Stimulated activated CD8-positive, alpha-beta memory T cell treated with anti-CD3 and anti-CD28 coated beads, Interleukin-7, amount 100 ng/mL, for 24 hours (primary cell): ENCODE measurements around the gene PRKAR2B.
"Not testable (repeated sequence)": the region's sequence is repeated elsewhere in the genome, so short reads cannot be mapped to it uniquely, and the experiment has no call there.

Source experiments
- DNase-seq: peaks from one replicate; pipeline ENCODE4 v3.0.0-alpha.2; 2020; ENCODE audit warnings: low read depth

PRKAR2B gene

DNA sequence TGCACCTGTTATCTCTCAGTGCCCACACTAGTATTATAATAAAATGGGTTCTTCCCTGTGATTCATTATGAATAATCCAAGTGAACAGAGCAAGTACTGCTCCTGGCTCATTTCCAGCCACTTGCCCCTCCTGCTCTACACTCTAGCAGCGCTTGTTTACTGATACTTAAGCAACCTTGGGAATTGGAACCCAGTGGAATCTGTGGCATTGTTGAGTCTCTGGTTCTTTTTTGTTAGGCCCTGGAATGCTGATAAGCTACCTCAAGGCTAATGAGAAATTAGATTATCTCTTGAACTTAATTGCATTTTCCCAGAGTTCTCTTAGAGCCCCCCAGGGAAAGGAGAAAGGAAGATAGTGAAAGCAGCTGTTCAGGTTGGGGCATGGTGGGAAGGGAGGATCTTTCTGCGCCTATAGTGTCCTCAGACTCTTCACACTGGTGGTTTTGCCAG, 34.0 kb downstream of the PRKAR2B start:
- DNase-seq, result no peak

DNA sequence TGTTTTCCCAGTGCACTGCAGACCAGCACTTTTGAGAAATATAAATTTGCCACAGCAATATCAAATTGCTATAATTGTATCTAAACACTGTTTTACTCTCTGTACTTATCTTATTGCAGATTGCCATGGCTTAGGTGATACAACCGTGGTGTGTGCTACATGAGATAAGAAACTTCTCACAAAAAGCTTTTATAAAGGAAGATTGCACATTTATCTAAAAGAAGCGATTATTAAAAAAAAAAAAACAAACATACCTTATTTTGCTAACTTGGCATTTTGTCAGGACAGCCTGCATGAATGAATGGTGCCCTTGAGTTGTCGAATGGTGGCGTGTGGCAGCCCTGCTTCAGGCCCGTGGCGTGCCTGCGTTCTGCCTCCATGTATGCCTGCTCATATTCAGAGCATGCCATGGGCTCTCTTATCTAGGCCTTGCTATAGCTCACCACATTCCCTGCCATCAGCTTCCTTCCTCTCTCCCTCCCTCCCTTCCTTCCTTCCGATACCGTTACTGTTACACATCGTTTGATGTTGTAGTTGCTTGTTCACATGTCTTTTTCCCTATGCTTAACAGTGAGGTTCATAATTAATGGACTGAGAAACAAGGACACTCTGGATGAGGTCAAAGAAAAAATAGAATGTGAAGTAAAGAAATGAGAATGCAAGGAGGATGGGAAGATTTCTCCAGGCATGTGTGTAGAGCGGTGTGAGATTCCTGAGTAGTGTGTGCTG, 34.9 kb downstream of the PRKAR2B start:
- DNase-seq, result no peak

DNA sequence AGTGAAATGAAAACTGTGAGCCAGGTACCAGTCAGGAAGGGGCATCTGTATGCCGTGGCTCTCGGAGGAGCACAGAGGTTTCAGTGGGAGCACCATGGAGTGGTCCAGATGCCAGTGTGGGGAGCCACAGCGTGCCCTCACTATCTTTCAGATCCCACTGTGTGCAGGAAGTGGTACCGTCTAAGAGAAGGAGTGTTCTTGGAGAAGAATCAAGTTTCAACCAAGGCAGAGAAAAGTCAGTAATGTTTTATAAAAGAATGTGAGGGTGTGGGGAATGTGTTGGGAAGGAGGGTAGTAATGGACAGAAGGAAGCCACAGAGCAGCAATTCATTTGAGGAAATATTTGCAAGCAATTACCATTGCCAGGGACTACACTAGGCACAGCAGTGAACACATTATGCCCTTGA, 35.6 kb downstream of the PRKAR2B start:
- DNase-seq, result no peak

DNA sequence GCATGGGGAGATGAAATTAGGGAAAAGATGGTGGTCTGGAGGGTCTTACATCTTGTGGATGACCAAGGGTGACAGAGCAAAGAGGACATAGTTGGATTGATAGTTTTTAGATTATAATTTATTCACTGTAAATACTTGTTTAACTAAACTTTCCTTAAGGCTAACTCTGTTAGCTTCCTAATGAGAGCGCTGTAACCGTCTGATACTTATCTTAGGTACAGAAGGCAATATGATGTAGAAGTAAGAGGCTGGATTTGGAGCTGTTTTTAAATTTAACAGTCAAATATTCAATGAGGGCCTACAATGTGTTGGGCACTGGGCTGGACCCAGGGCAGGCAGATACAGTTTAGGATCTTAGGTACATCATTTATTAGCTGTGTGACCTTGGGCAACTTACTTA, 36.0 kb downstream of the PRKAR2B start:
- DNase-seq, result no peak

DNA sequence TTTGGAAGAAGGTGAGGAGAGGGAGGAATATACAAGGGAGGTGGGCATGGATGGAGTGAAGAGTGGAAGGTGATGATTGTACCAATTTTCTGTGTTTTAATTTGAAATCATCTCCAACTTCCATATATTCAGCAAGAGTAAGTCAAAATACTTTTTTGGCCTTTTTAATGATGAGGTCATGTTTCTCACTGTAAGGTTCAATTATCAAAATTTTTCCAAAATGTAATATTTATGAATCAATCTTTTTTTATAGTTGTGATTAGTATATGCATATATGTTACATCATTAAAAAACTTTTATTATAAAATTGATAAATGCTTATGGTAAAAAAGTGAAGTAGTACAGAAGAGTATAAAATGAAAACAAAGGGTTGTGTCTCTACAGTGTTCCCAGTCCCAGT, 40.7 kb downstream of the PRKAR2B start:
- no peak for DNase-seq

DNA sequence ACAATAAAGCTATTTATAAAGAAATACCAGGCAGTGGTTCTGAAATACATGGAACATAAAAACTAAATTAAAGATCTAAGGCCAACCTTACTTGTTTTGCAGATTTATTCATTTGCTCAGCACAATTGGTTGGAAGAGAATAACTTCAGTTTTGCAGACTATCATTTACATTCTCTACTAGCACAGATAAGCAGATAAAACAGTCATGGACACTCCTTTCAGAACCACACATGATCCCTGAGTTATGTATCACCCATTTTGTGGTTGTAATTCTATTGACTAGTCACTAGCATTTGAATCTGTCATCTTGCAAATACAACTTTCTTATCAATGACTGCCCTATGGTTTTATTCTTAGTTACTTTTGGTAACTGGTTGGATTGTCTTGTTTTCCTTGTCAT, 45.1 kb downstream of the PRKAR2B start:
- no peak for DNase-seq

DNA sequence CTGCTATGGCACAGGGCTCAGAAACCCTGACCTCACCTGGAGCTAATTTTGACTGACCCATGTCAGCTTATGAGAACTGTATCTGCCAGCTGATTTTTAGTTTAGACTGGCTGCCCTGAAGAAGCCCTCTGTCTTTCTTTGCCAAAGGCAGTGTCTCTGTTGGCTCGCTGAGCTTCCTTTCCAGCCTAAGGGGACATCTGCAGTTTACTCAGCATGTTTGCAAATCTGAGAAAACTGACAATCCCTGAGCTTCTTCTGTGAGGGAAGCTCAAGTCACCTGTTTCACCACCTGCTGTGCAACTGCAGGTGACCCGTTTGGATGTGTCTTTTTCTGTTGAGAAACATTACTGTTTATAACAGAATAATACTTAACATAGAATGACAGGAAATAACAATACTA, 46.0 kb downstream of the PRKAR2B start:
- no peak for DNase-seq

DNA sequence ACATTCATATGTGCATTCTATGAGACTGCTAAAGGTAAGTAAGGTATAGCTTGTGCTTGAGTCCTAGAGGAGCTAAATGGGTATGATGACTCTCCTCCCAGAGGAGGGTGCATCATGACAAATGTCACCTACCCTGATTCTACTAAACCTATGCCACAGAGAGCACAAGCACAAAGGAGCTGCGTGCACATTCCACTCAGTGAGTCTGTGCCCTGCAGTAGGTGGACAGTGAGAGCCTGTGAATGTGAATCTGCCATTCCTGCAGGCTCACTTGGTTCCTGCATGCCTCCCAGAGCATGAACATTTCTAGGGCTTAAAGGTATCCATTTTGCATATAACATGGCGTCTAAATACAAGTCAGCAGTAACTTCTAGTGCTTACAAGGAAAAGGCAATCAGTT, 46.8 kb downstream of the PRKAR2B start:
- no peak for DNase-seq

DNA sequence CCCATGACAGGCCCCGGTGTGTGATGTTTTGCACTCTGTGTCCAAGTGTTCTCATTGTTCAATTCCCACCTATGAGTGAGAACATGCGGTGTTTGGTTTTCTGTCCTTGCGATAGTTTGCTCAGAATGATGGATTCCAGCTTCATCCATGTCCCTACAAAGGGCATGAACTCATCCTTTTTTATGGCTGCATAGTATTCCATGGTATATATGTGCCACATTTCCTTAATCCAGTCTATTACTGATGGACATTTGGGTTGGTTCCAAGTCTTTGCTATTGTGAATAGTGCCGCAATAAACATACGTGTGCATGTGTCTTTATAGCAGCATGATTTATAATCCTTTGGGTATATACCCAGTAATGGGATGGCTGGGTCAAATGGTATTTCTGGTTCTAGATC, 49.2 kb downstream of the PRKAR2B start:
- not testable (repeated sequence) for DNase-seq

DNA sequence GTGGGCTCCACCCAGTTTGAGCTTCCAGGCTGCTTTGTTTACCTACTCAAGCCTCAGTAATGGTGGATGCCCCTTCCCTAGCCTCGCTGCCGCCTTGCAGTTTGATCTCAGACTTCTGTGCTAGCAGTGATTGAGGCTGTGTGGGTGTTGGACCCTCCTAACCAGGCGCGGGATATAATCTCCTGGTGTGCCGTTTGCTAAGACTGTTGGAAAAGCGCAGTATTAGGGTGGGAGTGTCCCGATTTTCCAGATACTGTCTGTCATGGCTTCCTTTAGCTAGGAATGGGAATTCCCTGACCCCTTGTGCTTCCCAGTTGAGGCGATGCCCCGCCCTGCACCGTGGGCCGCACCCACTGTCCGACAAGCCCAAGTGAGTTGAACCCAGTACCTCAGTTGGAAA, 54.6 kb downstream of the PRKAR2B start:
- DNase-seq, result not testable (repeated sequence)

DNA sequence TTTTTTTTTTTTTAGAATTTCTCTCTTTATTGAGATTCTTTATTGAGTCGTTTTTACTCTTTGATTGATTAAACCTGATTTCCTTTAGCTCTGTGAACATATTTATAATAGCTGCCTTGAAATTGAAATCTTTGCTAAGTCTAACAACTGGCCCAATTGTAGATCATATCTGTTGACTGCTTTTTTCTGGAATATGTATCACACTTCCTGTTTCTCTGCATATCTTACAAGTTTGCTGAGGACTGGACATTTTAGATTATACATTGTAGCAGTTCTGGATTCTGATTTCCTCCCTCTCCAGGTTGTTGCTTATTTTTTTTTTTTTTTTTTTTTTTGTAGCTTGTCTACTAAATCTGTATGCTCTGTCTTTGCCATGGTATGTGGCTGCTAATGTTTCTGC, 56.3 kb downstream of the PRKAR2B start:
- DNase-seq, result no peak

DNA sequence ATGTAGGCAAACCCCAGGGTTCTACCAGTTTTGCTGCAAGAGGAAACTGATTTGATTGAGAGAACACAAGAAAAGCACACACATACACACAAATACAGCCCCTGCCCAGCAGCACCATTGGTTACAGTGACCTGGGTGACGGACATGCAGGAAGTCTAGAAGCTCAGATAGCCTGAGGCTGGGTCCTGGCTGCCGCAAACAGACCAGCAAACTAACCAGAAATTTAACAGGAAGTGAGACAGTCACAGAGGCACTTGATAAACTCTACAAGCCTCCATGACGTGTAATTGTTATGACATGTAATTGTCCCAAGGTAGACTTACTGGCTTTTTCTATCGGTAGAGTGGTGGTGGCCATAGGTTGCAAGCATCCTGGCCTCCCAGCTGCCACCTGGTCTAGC, 58.9 kb downstream of the PRKAR2B start:
- DNase-seq, result no peak

DNA sequence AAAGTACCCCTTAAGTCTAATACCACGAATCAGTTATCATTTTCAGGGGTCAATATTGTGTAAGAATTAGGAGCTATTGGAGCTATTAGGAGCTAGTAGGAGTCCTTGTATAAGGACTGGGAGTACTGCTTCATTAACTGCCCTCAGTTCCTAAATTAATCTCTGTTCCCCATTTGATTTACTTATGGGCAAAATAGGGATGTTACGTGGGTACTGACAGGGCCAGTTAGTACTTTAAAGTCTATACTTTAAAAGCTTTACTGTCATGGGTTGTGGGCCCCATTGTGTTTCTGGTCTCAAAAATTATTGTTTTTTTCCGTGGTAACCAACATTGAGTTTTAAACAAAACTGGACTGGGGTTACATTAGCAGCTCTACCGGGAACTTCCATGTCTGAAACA, 60.3 kb downstream of the PRKAR2B start:
- DNase-seq, result no peak

DNA sequence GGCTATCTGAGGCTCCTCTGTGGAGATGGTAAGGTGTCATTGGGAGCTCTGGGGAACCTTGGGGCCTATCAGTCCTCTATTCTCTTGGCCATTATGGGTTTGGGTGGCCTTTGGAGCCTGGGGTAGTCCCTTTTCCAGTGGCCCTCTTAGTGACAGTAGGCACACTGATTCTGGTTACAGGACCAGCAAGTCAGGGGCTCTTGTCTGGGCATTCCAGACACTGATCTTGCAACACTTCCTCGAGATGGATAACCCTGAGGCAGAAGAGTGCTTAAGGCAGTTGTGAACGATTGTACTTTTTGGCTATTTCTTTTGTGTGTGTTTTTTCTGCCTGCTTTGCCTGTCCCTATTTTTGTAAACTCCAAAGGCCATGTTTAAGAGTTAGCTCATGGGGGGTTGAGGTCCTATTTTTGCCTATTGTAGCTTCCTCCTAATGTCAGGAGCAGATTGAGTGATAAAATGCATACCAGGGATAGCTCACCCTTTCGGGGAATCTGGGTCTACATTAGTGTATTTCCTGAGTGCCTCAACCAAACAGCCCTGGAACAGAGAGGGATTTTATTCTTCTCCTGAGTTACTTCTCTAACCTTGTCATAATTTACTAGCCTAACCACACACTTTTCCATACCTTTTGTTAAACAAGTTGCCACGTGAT, 61.2 kb downstream of the PRKAR2B start:
- no peak for DNase-seq

DNA sequence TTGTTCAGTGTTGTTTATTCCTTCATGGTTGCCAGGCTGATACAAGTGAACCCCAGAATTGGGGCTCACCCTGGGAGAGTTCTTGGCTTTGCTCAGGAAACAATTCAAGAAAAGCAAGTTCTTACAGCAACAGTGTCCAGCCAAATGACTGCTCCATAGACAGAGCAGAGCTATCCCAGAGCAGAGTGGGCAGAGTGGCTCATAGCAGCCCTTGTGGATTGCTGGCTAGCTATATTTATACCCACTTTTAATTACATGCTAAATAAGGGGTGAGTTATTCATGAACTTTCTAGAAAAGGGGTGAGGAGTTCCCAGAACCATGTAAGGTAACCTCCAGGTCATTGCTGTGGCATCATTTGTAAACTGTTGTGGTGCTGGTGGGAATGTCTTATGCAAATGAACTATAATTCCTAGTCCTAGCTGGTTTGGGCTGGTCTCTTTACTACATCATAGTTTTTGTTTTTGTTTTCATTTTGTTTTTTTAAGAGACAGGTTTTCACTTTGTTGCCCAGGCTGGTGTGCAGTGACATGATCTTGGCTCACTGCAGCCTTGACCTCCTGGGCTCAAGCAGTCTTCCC, 64.4 kb downstream of the PRKAR2B start:
- DNase-seq, result no peak

DNA sequence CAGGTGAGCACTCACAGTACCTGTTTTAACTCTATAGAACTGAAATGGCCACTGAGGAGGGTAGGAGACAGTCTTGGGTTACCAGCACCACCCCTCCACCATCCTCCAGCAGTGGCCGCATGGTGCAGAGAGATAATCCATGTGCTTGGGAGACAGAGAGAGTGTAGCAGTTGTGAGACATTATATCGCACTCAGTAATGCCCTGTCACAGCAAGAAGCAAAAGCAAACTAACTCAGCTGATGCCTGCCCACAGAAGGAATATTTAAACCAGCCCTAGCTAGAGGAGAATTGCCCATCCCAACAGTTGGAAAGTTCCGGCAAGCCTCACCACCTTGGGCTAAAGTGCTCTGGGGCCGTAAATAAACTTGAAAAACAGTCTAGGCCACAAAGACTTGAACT, 65.5 kb downstream of the PRKAR2B start:
- DNase-seq, result no peak

DNA sequence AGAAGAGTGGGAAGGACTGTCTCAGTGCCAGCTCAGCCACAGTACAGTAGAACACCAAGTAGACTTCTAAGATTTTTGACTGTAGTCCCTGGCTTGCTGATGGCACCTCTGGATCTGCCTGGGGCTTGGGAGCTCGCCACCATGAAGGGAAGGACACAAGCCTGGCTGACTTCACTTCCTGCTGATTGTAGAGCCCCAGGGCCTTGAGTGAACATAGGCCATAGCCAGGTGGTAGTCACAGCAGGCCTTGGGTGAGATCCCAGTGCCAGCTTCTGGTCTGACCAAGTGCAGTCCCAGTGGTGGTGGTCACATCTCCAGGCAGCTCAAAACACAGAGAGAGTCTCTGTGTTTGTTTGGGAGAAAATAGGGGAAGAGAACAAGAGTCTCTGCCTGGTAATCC, 66.7 kb downstream of the PRKAR2B start:
- DNase-seq, result no peak

DNA sequence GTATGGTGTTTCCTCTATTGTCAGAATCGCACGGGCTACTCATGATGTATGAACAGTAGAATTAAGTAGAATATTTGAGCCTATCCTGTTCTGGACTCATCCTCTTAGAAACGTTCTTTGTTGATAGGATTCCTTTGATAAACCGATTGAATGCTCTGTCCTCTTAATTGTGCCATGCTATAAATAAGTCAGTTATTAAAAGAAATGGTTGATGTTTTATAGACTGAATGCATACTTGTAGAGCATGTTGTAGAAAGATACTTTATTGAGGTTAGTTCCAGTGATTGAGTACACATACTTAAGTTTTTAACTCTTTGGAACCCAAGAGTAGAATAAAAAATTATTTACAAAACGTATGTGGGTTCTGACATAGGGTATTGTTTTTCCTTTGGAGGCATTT, 69.4 kb downstream of the PRKAR2B start:
- no peak for DNase-seq

DNA sequence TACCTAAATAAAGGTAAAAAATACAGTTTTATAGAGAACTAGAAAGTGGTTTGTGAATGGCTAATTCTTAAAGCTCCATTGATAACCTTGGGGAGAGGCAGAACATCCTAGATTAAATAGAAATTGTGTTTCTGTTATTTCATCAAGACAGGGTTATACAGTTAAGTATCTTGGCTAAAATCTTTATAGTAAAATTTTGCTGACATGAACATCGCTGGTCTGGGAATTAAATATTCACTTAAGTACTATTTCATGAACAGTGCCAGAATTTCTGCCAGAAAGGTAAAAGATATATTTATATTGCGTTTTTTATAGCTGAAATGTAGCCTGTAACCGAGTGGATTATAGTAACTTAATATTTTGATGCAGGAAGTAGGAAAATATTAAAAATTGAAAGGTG, 70.6 kb downstream of the PRKAR2B start:
- no peak for DNase-seq

DNA sequence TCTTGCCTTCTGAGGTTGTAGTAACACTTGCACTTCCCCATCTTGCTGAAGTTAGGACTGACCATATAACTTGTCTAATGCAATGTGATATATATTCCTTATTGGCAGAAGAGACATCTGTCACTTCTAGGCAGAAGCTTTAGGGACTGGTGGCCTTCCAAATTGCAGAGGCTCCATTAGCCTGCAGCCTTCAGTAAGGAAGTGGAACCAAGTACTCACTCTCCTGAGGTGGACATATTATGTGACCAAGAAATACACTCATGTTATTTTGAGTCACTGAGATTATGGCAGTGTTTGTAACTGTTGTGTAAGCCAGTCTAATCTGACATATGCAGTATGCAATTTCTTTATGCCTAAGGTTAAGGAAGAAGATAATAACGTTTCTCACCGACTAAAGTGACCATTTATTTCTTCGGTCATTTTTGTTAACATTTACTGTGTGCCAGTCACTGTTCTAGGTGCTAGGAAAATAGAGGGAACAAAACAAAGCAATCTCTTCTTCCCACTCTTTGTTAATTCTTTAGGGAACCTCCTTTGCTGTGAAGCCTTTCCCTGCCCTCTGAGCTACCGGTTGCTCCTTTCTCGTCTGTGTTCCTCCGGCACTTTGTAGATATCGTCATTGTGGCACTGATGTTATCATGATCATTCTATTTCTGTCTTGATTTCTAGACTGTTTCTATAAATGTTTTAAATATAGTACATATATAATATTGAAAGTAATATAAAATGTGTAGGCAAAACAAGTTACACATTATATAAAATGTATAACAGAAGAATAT, 71.4 kb downstream of the PRKAR2B start:
- no peak for DNase-seq

DNA sequence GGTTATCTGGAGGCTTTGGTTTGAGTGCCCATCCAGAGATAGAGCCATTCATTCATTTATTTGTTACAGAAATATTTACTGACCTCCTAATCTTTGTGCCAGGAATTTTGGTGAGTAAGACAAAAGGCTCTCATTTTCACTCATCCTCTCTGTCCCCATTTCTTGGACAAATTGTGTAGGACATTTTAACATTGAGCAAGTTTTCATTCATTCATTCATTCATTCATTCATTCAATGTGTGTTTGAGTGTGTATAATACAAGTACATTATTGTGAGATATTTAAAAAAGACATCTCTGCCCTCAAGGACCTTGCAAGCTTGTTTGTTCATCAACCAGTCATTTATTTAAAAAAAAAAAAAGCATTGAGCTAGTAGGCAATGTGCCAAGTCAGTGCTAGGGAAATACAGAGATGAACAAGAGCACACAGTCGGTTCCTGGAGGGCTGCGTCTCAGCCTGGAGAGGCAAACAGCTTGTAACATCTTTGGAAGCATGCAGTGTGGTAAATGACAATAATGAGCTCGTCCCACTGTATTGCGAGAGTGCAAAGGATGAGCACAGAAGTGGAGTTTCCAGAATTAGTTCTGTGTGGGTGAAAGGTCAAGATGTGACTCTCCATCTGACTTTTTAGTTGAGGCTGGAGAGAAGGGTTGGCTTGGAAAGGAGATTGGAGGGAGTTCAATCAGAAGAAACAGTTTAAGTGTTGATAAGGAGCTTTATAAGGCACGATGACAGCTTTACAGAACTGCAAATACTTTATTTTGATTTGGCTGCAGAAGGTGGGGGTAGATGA, 73.8 kb downstream of the PRKAR2B start:
- no peak for DNase-seq
